GM15510 (cell line): ENCODE results near the gene PDLIM5.

Experiments
- POLR2A ChIP-seq: IDR thresholded peaks from 3 replicates; pipeline ENCODE4 v1.6.1; 2011; ENCODE audit warnings: borderline replicate concordance; ENCODE audit not compliant: insufficient read length; ENCODE audit errors: extremely low read depth

The PDLIM5 gene

DNA sequence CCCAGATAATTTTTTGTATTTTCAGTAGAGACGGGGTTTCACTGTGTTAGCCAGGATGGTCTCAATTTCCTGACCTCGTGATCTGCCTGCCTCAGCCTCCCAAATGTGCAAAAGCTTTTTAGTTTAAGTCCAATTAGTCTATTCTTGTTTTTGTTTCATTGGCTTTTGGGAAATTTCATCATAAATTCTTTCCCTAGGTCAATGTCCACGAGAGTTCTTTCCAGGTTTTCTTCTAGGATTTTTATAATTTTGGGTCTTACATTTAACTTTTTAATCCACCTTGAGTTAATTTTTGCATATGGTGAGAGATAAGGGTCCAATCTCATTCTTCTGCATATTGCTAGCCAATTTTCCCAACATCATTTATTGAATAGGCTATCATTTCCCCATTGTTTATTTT, 36.3 kb upstream of the PDLIM5 start:
- no peak for TF ChIP-seq POLR2A

DNA sequence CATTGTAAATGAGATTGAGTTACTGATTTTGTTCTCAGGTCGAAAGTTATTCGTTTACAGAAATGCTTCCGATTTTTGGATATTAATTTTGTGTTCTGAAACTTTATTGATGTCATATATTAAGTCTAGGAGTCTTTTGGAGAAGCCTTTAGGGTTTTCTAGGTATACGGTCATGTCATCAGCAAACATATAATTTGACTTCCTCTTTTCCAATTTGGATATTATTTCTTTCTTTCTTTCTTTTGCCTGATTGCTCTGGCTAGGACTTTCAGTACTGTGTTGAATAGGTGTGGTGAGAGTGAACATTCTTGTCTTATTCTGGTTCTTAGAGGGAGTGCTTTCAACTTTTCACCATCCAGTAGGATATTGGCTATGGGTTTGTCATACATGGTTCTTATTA, 35.4 kb upstream of the PDLIM5 start:
- TF ChIP-seq POLR2A: no peak

DNA sequence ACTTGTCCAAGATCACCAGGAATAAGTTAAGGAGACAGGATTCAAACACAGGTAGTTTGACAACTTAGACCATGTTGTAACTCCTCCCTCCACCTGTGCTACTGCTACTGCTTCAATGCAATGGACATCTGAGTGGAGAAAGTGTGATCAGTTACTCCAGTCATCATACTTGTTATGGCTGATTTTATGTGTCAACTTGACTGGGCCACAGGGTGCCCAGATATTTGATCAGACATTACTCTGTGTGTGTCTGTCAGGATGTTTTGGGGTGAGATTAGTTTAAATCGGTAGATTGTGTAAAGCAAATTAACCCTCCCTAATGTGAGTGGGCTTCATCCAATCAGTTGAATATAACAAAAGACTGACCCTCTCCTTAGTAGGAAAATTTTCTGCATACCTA, 34.8 kb upstream of the PDLIM5 start:
- TF ChIP-seq POLR2A: no peak

DNA sequence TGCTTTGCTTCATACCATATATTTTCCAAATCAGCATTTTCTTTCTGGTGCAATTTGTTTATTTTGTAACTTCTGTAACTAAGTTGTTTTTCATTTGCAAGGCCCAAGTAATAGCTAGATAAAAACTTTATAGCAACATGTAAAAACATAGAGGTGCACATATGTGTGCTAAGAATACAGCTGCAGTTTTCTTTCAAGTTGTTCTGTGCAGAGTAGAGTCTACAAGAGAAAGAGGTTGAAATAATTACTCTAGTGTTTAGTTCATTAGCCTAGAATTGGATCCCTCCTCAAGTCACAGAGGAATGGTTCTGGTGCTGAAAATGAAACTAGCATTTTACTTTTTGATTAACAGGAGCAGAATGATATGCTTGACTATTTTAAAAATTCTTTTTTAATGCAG, 32.2 kb upstream of the PDLIM5 start:
- TF ChIP-seq POLR2A: no peak

DNA sequence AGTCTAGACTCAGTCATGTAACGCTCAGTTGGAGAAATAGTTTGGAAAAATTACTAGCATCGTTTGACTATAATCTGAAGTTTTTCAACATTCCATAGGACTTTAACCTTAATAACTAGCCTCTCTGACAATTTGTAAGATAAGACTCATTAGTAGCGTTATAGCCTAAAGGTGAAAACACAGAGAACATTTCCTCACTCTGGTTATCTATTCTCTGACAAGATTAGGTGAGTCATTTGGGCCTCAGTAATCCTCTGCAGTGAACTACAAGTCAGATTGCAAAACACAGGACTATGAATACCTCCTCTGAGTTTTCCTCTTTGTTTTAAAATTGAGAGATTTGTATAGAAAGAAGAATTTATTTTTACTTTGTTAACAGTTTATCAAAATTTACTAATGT, 31.8 kb upstream of the PDLIM5 start:
- TF ChIP-seq POLR2A: no peak

DNA sequence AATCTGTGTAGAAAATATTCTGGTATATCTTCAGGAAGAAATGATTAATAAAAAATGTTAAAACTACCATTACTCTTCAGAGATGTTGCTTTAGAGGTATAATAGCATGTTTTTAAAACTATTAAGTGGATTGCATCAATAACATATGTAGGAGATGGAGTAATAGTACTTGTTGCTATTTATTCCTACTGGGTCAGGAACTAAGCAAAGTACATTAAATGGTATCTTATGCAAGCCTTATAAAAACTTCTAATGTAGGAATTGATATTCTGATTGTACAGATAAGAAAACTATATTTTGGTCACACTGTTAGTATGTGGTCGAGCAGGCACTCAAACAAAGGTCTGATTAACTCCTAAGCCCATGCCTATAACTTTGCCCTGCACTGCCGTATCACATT, 31.4 kb upstream of the PDLIM5 start:
- TF ChIP-seq POLR2A: no peak

DNA sequence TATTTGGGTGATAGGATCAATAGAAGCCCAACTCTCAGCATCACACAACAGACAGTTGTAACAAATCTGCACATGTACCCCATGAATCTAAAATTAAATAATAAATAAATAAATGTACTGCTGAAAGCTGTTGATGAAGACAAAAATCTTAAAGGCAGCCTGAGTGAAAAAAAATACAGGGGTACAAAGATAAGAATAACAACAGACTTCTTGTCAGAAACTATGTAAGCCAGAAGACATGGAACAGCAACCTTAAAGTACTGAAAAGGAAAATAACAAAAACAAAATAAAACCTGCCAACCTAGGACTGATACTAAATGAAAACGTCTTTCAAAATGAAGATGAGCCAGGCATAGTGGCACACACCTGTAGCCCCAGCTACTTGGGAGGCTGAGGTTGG, 25.0 kb upstream of the PDLIM5 start:
- no peak for TF ChIP-seq POLR2A

DNA sequence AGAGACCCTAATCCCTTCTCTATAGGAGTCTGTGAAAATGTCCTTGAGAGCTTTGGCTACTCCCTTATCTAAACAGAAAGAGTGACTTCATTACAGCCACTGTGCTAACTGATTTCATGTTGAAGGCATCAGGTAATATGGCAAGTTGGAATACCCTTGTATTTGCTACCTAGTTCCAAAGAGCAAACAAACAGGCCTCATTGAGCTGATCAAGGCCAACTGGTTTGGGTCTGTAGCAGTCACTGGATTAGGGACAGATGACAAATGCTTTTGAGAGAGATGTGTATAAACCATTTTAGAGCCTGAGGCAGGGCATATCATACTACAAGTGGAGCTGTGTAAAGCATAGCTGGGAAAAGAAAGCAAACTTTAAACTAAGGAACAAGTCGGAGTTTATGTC, 22.9 kb upstream of the PDLIM5 start:
- no peak for TF ChIP-seq POLR2A

DNA sequence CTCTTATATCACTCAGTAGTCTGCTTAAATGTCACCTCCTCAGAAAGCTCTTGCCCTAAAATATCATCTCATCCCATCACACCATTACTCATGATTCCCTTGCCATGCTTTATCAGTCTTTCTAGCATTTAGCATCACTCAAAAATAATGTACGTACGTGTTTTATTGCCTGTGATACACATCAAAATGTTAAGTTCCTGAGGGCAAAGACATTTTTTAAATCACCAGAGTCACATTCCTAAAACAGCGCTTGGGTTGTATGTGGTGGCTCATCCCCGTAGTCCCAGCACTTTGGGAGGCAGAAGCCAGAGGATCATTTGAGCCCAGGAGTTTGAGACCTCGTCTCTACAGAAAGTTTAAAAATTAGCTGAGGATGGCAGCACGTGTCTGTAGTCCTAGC, 21.3 kb upstream of the PDLIM5 start:
- TF ChIP-seq POLR2A: no peak

DNA sequence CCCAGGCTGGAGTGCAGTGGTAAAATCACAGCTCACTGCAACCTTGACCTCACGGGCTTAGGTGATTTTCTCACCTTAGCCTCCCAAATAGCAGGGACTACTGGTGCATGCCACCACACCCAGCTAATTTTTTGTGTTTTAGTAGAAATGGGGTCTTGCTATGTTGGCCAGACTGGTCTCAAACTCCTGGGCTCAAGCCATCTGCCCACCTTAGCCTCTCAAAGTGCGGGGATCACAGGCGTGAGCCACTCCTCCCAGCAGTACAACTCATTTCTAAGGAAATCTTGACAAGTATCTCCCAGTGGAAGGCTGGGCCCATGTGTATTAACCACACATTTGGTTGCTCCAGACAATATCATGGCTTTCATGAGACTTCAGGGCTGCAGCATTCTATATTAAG, 20.4 kb upstream of the PDLIM5 start:
- no peak for TF ChIP-seq POLR2A

DNA sequence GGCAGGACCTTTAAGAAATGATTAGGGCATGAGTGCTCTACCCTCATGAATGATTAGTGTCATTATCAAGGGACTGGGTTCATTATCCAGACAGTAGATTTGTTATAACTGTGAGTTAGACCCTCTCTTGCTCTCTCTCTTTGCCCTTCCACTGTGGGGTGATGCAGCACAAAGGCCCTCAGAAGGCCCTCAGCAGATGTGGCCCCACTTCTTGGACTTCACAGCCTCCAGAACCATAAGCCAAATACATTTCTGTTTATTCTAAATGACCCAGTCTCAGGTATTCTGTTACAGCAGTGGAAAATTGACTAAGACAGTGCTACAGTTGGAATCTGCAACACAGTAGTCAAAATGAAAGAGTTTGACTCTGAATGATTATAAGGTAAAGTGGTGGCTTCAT, 17.2 kb upstream of the PDLIM5 start:
- TF ChIP-seq POLR2A: no peak

DNA sequence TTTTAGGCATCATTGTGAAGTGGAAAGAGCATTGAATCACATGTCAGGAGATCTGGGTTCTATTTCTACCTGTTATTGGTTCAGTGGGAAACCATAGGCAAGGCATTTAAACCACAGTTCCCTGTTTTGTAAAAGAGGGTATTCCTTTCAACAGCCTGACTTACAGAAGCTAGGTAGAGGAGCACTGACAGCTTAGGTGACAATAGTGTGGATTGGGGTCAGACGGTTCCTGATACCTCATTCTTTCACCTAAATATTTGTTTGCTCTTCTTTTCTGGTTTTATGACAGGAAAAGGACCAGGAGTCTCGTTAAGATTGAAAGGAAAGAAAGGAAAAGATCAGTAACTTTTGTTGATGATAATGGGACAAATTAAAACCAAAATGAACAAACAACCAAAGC, 15.9 kb upstream of the PDLIM5 start:
- no peak for TF ChIP-seq POLR2A

DNA sequence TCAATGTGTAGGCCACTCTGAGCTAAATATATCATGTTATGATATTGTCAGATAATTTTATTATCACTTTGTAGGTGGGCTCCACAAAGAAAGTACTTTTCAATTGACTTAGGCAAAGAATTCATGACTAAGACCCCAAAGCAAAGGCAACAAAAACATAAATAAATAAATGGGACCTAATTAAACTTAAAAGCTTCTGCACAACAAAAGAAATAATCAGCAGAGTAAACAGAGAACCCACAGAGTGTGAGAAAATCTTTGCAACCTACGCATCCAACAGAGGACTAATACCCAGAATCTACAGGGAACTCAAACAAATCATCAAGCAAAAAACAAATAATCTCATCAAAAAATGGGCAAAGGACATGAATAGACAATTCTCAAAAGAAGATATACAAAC, 15.2 kb upstream of the PDLIM5 start:
- TF ChIP-seq POLR2A: no peak

DNA sequence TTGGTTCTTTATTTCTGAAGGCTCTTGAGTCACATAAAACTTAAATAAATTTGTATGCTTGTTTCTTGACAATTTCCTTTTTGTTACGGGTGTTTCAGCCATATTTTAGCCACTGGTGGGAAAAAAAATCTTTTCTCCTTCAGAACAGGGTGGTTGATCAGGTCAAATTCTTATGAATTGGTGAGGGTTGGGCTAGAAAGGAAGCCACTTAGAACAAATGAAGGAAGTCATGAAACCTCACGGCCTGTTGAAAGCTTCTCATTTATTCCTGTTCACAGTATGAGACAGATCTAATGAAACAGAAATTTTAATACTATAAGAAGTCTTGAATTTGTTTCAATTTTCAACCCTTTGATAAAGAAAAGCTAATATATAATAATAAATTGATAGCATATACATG, 12.1 kb upstream of the PDLIM5 start:
- TF ChIP-seq POLR2A: no peak

DNA sequence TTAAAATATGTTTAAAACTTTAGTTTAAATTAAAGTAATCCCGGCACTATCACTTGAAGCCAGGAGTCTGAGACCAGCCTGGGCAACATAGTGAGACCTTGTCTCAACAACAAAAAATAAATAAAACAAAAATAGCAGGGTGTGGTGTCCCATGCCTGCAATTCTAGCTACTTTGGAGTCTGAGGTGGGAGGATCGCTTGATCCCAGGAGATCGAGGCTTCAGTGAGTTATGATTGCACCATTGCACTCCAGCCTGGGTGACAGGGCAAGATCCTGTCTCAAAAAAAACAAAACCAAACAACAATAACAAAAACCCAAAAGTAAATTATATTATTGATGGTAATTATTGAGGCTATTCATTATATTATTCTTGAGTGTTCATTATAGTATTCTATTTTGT, 9.9 kb upstream of the PDLIM5 start:
- TF ChIP-seq POLR2A: no peak

DNA sequence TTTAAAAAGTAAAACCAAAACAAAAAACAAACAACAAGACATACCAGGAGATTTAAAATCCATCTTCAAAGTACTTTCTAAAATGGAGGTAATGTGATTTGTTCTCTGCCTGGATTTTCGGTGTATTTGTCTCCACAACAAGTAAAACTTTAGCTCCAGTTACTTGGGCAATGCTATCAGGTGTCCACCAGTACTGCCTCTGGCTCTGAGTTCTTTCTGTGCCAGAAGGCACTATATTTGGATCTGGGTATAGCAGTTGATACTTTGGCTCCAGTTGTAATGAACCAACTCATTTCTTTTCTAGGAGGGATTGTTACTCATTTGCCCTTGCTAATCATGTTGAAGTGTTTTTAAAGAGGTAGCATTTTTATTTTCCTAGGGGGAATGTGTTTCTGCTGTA, 9.5 kb upstream of the PDLIM5 start:
- TF ChIP-seq POLR2A: no peak

DNA sequence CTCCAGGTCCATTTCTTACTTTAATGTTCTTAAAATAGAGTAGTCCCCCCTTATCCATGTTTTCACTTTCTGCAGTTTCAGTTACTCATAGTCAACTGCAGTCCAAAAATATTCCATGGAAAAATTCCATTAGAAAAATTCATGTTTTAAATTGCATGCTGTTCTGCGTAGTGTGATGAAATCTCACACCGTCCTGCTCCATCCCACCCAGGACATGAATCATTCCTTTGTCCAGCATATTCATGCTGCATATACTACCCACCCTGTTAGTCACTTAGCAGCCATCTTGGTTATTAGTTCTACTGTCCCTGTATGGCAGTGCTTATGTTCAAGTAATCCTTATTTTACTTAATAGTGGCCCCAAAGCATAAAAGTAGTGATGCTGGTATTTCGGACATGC, 5.4 kb upstream of the PDLIM5 start:
- no peak for TF ChIP-seq POLR2A

DNA sequence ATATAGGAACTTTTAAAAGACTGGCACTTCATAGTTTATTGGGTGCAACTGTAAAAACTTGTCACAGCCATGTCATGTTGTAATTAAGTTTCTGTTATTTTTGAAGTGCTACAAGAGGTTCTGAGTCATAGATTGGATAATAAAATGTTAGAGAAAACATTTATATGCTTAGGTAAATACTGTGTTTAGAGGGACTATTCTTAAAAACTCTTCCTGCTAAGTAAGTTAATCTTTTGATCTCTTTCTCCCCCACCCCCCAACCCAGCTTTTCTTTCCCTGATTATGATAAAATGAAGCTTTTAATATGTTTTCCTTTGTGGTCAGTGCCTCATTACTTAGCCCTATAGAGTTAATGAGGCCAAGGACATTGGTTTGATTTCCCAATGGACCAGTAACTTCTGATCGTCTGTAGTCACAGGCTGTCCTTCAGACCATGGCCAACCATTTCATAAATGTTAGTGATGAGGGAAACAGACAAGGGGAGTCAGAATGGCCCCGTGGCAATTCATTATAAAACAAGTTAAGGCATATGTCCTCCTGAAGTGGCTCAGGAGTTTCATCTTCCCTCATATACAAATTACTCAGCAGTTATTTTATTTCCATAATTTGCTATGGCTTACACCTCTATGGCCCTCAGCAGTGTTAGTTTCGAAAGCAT, 3.9 kb upstream of the PDLIM5 start:
- TF ChIP-seq POLR2A: no peak

DNA sequence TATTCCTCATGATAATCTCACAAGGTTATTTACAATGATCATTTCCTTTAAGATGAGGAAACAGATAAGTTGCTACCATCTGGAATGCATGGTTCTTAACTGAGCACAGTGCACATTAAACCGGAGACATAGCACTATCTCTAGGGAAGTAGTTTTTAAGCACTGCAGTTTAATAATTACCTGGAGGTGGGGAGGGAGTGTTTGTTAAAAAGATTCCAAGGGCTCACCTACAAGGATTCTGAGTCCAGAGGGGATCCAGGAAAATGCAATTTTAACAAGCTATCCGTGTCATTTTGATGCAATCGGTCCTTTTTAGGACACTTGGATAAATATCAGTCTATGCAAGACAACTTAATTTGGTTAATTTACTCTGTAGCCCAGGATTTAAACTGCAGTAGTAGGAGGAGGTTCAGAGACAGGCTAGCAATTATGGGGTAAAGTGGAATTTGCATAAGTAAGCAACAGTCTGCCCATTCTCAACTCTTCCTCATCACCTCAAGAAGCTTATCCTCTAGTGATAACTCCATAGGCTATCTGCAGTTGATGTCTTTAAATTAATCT, 2.8 kb upstream of the PDLIM5 start:
- TF ChIP-seq POLR2A: no peak
